HG03139 (cell line): ENCODE results near the gene SIGLEC6.

ENCODE experiments used
- ATAC-seq: cut with Tn5 transposase; IDR thresholded peaks from one replicate; pipeline ENCODE4 v1.9.1; 2021; ENCODE audit not compliant: unreplicated experiment

Gene SIGLEC6

DNA sequence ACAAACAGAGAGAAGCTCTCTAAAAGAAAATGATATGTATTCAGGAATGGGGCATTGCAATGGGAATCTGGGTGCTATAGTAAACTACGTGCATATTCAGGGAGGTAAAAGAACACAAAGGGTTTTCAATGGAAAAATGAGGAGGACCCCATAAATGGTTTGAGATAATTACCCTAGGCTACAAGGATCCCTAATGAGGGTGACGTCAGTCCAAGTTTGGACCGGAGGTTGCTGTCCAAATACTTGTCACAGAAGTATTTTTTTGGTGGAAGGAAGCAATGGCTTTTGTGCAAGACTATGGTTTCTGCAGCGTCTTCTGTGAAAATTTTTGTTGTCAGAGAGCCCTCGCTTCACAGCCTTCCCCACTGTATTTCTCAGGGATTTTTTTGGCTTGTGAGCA lies 54.1 kb downstream of the SIGLEC6 start:
- ATAC-seq, result no peak

DNA sequence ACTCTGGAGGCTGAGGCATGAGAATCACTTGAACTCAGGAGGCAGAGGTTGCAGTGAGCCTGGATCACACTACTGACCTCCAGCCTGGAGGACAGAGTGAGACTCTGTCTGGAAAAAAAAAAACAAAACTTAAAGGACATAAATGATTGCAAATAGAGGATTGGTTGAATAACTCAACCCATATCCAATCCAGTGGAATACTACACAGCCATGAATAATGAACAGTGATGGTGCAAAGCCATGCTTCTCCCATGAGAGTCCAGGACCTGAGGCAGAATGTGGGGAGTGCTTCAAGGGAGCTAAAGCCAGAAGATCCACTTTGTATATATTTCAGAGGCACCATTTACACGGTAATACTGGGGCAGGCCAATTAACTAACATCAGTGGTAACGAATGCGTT lies 55.3 kb downstream of the SIGLEC6 start:
- ATAC-seq, result no peak

GRCh38 chr19:51473009-51473707 lies 58.3 kb downstream of the SIGLEC6 start:
- ATAC-seq, result no peak

GRCh38 chr19:51472607-51473006 lies 58.9 kb downstream of the SIGLEC6 start:
- ATAC-seq, result no peak

- ATAC-seq, result no peak
Measured at GRCh38 chr19:51471527-51471926, 59.9 kb downstream of the SIGLEC6 start.

DNA sequence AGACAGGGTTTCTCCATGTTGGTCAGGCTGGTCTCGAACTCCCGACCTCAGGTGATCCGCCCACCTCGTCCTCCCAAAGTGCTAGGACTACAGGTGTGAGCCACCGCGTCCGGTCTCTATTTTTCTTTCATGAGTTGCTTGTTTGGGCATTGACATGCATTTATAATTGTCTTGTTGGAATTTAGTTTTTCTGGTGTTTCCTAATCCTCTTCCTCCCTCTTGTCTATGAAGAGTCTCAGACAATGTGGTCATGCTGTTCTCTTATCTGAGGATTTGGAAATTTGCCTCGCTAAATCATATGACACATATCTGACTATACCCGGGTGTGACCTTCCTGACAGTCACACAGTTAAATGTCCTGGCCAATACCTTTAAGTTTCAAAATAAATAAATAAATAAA lies 60.5 kb downstream of the SIGLEC6 start:
- ATAC-seq, result no peak

DNA sequence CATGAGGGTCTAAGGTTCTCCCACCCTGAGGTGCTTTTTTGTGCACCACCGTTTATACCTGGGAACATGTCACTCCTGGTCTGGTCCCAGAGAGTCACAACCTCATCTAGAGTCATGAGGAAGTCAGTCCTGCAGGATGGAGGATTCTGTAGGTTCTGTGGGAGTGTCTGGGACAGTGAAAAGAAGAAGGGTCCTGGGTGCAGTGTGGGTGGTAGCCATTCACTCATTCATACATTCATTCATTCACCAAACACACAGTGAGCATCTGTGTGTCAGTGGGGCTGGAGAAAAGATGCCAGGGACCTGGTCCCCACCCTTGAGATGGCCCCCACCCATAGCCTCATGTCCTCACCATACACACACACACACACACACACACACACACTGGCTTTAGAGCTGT lies 61.8 kb downstream of the SIGLEC6 start:
- ATAC-seq, result no peak

GRCh38 chr19:51469162-51469561 lies 62.3 kb downstream of the SIGLEC6 start:
- ATAC-seq, result no peak

- no peak for ATAC-seq
Measured at GRCh38 chr19:51468545-51468920, 62.9 kb downstream of the SIGLEC6 start.

DNA sequence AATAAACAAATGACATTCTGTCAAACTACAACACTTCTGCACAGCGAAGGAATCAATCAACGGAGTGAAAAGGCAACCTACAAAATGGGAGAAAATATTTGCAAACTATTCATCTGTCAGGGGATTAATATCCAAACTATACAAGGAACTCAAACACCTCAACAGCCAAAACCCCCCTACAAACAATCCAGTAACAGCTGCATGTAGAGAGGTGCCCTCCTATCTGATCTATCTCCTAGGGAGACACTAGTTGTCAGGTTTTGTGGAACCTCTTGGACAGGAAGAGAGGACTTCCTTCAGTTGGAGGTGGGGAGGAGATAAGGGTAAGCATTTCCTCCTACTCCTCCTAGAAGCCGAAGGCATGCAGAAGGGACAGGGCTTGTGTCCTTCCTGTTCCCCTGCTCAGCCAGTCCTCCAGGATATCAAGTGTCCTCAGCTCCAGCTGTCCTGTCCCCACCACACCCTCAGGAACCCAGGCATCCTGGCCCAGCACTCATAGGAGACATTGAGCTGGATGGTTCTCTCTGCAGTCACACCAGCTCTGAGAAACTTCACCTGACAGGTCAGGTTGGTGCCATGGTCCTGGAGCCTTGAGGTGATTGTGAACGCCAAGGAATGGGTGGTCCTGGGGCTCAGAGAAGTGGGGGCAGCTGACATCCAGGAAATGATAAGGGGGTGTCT lies 63.5 kb downstream of the SIGLEC6 start:
- ATAC-seq, result no peak
